GM18498 (cell line): ENCODE results near the gene MAPK9.

Source experiments
- ATAC-seq: cut with Tn5 transposase; IDR thresholded peaks from one replicate; pipeline ENCODE4 v1.9.1; 2021; ENCODE audit warnings: mild to moderate bottlenecking, moderate library complexity; ENCODE audit not compliant: unreplicated experiment

MAPK9 gene

GRCh38 chr5:180291943-180292831 is at the start of gene MAPK9:
MAPK9 (minus strand) TSS chr5:180292083; CDS start chr5:180280561, 11,522 bp downstream.
- ATAC-seq, result peak; percentile 89

GRCh38 chr5:180341595-180341994 is 49.7 kb upstream of the MAPK9 start:
- ATAC-seq, result no peak

GRCh38 chr5:180340856-180341255 is 49.0 kb upstream of the MAPK9 start:
- no peak for ATAC-seq

GRCh38 chr5:180339583-180340183 is 47.8 kb upstream of the MAPK9 start:
- ATAC-seq, result no peak

- ATAC-seq, result no peak
Observed at GRCh38 chr5:180338001-180338707, 46.3 kb upstream of the MAPK9 start.

GRCh38 chr5:180336234-180337020 is 44.5 kb upstream of the MAPK9 start:
- ATAC-seq, result no peak

- no peak for ATAC-seq
Observed at GRCh38 chr5:180335614-180336233, 43.8 kb upstream of the MAPK9 start.

GRCh38 chr5:180334751-180335613 is 43.1 kb upstream of the MAPK9 start:
- ATAC-seq, result no peak

GRCh38 chr5:180334176-180334575 is 42.3 kb upstream of the MAPK9 start:
- ATAC-seq, result no peak

GRCh38 chr5:180333661-180334060 is 41.8 kb upstream of the MAPK9 start:
- ATAC-seq, result no peak

- ATAC-seq, result no peak
Observed at GRCh38 chr5:180332861-180333260, 41.0 kb upstream of the MAPK9 start.

- ATAC-seq, result no peak
Observed at GRCh38 chr5:180332051-180332517, 40.2 kb upstream of the MAPK9 start.

GRCh38 chr5:180331647-180331950 is 39.7 kb upstream of the MAPK9 start:
- ATAC-seq, result no peak

- no peak for ATAC-seq
Observed at GRCh38 chr5:180330810-180331646, 39.1 kb upstream of the MAPK9 start.

- no peak for ATAC-seq
Observed at GRCh38 chr5:180330270-180330648, 38.4 kb upstream of the MAPK9 start.

GRCh38 chr5:180329606-180330269 is 37.9 kb upstream of the MAPK9 start:
- no peak for ATAC-seq

GRCh38 chr5:180329138-180329435 is 37.2 kb upstream of the MAPK9 start:
- ATAC-seq, result no peak
